HFF-Myc (cell line): ENCODE results near the gene ENOX1.

Source experiments
- DNase-seq: peaks from one replicate; pipeline ENCODE4 v3.0.0-alpha.2; 2011; ENCODE audit warnings: low read depth; ENCODE audit errors: extremely low read depth
- H3K4me3 ChIP-seq: replicated peaks from 2 replicates; pipeline ENCODE4 v1.5.1; 2011; ENCODE audit warnings: low read depth, mild to moderate bottlenecking, control low read depth, low read length
- TF ChIP-seq, protein P1 (sequence below): IDR thresholded peaks from 2 replicates; pipeline ENCODE4 v1.5.1; 2012; ENCODE audit warnings: mild to moderate bottlenecking, low read depth, low read length, control low read depth; ENCODE audit errors: missing control alignments

ENOX1 gene

DNA sequence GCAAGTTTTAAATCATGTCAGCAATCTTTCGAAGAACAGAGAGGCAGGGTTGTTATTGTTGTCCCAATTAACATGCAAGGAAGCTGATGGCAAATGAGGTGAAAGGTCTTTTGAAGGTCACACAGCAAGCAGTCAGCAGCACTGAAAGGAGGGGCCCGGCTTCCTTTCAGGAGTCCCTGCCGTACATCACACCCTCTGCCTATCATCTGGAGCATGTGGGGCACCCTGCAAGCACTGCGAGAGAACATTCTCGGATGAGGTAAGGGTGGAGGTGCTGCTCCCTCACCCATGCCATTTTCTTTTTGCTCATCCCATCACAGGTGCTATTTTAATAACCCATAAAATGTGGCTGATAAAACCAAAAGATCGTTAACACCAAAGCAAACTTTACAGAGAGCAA lies 111.2 kb downstream of the ENOX1 start:
- no peak overlapping the region for H3K4me3 ChIP-seq
- TF ChIP-seq, protein P1, sequence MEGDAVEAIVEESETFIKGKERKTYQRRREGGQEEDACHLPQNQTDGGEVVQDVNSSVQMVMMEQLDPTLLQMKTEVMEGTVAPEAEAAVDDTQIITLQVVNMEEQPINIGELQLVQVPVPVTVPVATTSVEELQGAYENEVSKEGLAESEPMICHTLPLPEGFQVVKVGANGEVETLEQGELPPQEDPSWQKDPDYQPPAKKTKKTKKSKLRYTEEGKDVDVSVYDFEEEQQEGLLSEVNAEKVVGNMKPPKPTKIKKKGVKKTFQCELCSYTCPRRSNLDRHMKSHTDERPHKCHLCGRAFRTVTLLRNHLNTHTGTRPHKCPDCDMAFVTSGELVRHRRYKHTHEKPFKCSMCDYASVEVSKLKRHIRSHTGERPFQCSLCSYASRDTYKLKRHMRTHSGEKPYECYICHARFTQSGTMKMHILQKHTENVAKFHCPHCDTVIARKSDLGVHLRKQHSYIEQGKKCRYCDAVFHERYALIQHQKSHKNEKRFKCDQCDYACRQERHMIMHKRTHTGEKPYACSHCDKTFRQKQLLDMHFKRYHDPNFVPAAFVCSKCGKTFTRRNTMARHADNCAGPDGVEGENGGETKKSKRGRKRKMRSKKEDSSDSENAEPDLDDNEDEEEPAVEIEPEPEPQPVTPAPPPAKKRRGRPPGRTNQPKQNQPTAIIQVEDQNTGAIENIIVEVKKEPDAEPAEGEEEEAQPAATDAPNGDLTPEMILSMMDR = no peak
- DNase-seq = no peak

DNA sequence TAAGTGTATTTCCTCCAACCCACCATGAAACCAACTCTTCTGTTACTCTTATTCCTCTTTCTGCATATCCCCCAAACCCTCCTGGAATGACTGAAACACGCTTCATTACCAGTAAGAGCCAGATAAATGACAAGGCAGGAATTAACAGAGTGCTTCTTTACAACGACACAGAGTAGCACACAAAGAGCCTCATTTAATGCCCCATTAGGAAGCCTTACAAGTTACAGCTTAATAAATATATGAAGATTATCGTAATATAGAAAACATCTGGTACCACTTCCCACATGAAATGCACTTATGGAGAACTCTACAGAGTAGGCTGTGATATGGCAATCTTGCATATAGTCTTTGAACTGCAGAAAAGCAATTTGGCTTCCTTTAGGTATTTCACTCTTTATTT lies 116.8 kb downstream of the ENOX1 start:
- DNase-seq = no peak
- no peak overlapping the region for H3K4me3 ChIP-seq
- TF ChIP-seq, protein P1 = no peak

DNA sequence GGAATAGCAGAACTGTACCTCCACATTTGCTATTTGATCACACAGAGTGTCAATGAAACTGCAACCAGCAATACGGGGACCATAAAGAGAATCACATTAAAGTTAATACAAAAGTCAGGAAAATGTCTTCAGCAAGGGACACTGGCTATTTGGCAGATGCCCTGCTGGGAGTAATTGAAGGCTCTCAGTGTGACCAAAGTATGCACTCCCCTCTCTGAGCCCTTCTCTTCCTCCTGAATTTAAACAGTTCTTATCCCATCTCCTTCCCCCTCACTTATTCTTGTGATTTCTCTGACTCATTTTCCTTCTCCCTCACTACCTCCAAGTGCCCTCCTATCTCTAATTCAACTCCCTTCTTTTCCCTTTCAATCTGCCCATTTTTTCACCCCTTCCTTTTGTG lies 117.7 kb downstream of the ENOX1 start:
- DNase-seq = no peak
- H3K4me3 ChIP-seq = no peak overlapping the region
- TF ChIP-seq, protein P1 = no peak

DNA sequence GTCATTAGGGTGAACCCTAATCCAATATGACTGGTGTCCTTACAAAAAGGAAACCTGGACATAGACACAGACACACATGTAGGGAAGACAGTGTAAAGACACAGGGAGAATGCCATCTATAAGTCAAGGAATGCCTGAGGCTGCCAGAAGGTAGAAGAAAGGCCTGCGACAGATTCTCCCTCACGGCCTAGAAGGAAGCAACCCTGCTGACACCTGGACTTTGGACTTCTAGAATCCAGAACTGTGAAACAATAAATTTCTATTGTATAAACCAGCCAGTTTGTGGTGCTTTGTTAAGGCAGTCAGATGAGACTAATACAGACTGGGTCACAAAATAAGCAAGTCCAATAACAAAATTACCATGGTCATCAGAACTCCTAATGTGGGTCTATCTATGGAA lies 120.4 kb downstream of the ENOX1 start:
- no peak overlapping the region for H3K4me3 ChIP-seq
- no peak for DNase-seq
- TF ChIP-seq, protein P1 = no peak

DNA sequence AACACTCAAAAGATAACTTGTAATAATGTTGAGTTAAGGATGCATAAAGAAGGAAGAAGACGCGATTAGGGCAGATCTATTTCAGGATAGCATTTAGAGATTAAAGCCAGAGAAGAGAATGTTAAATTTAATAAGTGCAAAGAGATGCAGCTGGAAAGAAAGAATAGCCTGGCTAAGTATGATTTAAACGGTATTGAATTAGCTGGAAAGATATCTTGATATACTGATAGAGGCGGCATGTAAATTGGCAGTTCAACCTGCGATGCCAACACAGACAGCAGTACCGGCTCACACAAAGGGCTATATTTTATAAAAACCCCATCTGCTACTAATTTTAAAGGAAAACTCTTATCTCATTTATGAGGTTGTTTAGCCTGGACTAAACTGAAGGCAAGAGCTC lies 121.4 kb downstream of the ENOX1 start:
- TF ChIP-seq, protein P1 = no peak
- H3K4me3 ChIP-seq = no peak overlapping the region
- no peak for DNase-seq

DNA sequence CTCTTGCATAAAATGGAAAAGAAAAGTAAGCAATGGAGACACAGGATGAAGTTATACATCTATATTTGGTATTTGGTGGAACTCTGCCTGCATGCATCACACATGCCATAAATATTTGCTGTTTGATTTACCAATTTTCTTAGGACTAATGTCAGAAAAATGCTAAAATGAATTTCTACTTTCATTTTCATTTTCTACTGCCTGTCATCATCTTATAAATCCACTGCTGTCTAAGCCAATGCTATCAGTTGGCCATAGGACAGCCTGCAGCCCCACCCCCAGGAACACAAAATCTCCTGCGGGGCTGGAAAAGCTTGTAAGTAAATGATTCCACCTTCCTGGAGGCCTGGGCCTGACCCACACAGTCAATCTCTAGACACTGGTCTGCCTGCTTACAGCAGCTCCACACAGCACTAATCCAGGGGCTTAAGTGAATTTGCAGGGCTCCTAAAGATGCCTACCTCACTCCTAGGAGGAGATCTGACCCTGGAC lies 122.0 kb downstream of the ENOX1 start:
- TF ChIP-seq, protein P1 = no peak
- peak; percentile 12 for DNase-seq
- H3K4me3 ChIP-seq = no peak overlapping the region

DNA sequence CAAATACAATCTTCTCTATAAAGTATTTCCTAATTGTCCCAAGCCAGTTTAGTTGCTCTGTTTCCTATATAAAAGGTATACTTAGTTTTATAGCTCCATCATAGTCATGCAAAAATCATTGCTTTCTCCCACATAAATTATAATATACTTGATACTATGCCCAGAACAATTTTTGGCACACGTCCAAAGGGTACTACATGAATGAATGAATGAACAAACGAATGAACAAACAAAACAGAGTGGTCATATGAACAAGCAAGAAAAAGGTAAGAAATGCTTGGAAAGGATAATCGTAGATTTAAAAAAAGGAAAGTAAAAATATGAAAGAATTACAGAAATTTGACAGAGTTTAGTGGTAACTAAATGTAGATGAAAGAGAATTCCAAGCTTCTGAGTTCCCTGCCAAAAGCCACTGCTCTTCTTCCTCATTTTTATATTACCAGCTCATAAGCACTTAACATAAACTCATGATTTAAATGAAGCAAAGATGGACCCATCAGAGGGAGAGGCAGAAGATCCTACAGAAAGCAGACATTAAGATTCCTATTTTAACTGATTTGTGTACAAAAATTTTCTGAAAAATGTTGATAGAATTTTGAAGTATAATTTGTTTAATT lies 123.2 kb downstream of the ENOX1 start:
- TF ChIP-seq, protein P1 = no peak
- no peak for DNase-seq

More for the DNA sequence above, 123.2 kb downstream of the ENOX1 start:
- no peak overlapping the region for H3K4me3 ChIP-seq
